HCT116 (cell line): ENCODE data around the gene FNBP1. TPM values are rescaled to one million over a fixed set of nuclear protein-coding genes. Genes with fewer than 3 reads are reported as not detected.

Experiments used
- ATAC-seq: fragments of 200-7000 bp; cut with Tn5 transposase; 2 replicates; pipeline ENCODE4 v1.9.1; 2020; ENCODE audit warnings: mild to moderate bottlenecking, moderate library complexity
- BruUV-seq: library from RNA; stranded (reverse); fragments of 400-500 nt; replicated peaks from 2 replicates; lab custom pipeline; 2021; lab: Mats Ljungman, UMichigan
- CTCF ChIA-PET: fragments of 300-600 bp; sonication (Branson Sonifier 250); formaldehyde crosslinking; loops from one replicate; lab custom pipeline; 2021; ENCODE audit warnings: antibody characterized with exemption; lab: Charles Lee
- POLR2A ChIA-PET: fragments of 300-600, 350-600 bp; sonication (Branson Sonifier 250); formaldehyde crosslinking; loops from one replicate; lab custom pipeline; 2021; ENCODE audit warnings: antibody characterized with exemption; lab: Charles Lee
- RAD21 ChIA-PET, 2 experiments: fragments of 300-600 bp; sonication (Branson Sonifier 250); formaldehyde crosslinking; loops; one replicate each; lab custom pipeline; 2023; ENCODE audit warnings: low total read pairs in 2 of 2; ENCODE audit not compliant: uncharacterized antibody in 2 of 2, unreplicated experiment in 2 of 2, low non-redundant PET in 1 of 2; lab: Charles Lee
- DNase-seq: peaks from one replicate; pipeline ENCODE4 v3.0.0-alpha.2; 2010; ENCODE audit warnings: low read depth, low spot score
- H2AFZ ChIP-seq: fragments of 200-600 bp; shearing (Covaris generic), sonication (generic); 2 replicates; pipeline ENCODE4 v1.6.1; 2017; ENCODE audit warnings: low read depth, mixed run types, mixed read lengths, antibody characterized with exemption, low read length; ENCODE audit not compliant: poor library complexity, severe bottlenecking
- H3K27ac ChIP-seq: 2 replicates; pipeline ENCODE4 v1.5.1; 2012; ENCODE audit warnings: low read depth, low read length
- H3K27me3 ChIP-seq: fragments of 200-600 bp; sonication (generic); 2 replicates; pipeline ENCODE4 v1.6.1; 2016; ENCODE audit warnings: mixed run types, low read length, mixed read lengths; ENCODE audit not compliant: insufficient read depth
- H3K36me3 ChIP-seq, 2 experiments: fragments of 200-500 bp in 1 of 2; fragments of 200-600 bp in 1 of 2; sonication (Bioruptor generic) in 1 of 2; sonication (generic) in 1 of 2; 2 replicates each; pipeline versions ENCODE4 v1.5.1 to v1.6.1; 2014 to 2016; ENCODE audit warnings: low read length in 2 of 2, inconsistent platforms in 1 of 2, mixed read lengths in 1 of 2, mixed run types in 1 of 2; ENCODE audit not compliant: insufficient read depth in 2 of 2, control insufficient read depth in 1 of 2
- H3K4me1 ChIP-seq, 2 experiments: fragments of 200-600 bp in 1 of 2; sonication (generic) in 1 of 2; 2 replicates each; pipeline versions ENCODE4 v1.5.1 to v1.6.1; 2012 to 2017; ENCODE audit warnings: low read length in 2 of 2, inconsistent platforms in 1 of 2, mild to moderate bottlenecking in 1 of 2, mixed read lengths in 1 of 2, mixed run types in 1 of 2, moderate library complexity in 1 of 2; ENCODE audit not compliant: insufficient read depth in 2 of 2, control insufficient read depth in 1 of 2
- H3K4me2 ChIP-seq: fragments of 200-600 bp; sonication (generic); 2 replicates; pipeline ENCODE4 v1.6.1; 2017; ENCODE audit warnings: mixed run types, low read length, mixed read lengths
- H3K4me3 ChIP-seq, 2 experiments: fragments of 200-600 bp in 1 of 2; sonication (generic) in 1 of 2; replicated peaks in 1 of 2; 2 replicates each; pipeline ENCODE4 v1.5.1; 2011 to 2016; ENCODE audit warnings: low read length in 2 of 2, control low read depth in 1 of 2, low read depth in 1 of 2, mild to moderate bottlenecking in 1 of 2, mixed read lengths in 1 of 2, mixed run types in 1 of 2
- H3K79me2 ChIP-seq: fragments of 200-600 bp; sonication (generic); 2 replicates; pipeline ENCODE4 v1.6.1; 2017; ENCODE audit warnings: mild to moderate bottlenecking, mixed run types, low read length, moderate library complexity, mixed read lengths; ENCODE audit not compliant: insufficient read depth
- H3K9ac ChIP-seq: fragments of 200-600 bp; sonication (generic); 2 replicates; pipeline ENCODE4 v1.6.1; 2016; ENCODE audit warnings: low read length, mixed read lengths
- H3K9me2 ChIP-seq: fragments of 200-600 bp; sonication (generic), shearing (Covaris generic); 2 replicates; pipeline ENCODE4 v1.6.1; 2017; ENCODE audit warnings: mixed run types, mild to moderate bottlenecking, moderate library complexity; ENCODE audit not compliant: insufficient read depth
- H3K9me3 ChIP-seq, 2 experiments: fragments of 200-500 bp in 1 of 2; fragments of 200-600 bp in 1 of 2; sonication (Bioruptor generic) in 1 of 2; sonication (generic) in 1 of 2; 2 replicates each; pipeline ENCODE4 v1.6.1; 2014 to 2017; ENCODE audit warnings: low read length in 2 of 2, mixed read lengths in 2 of 2, inconsistent platforms in 1 of 2, low read depth in 1 of 2, mild to moderate bottlenecking in 1 of 2, mixed run types in 1 of 2, moderate library complexity in 1 of 2; ENCODE audit not compliant: control insufficient read depth in 1 of 2, insufficient read depth in 1 of 2
- H4K20me1 ChIP-seq: fragments of 200-600 bp; sonication (generic), shearing (Covaris generic); 2 replicates; pipeline ENCODE4 v1.6.1; 2017; ENCODE audit warnings: mixed run types, mild to moderate bottlenecking, moderate library complexity; ENCODE audit not compliant: insufficient read depth
- CBX3 ChIP-seq: IDR thresholded peaks from 2 replicates; pipeline ENCODE4 v1.6.1; 2012; ENCODE audit warnings: low read depth
- CEBPB ChIP-seq: IDR thresholded peaks from 2 replicates; pipeline ENCODE4 v1.6.1; 2012; ENCODE audit warnings: low read depth
- CTCF ChIP-seq, 3 experiments: fragments of 200-600 bp in 1 of 3; sonication (generic) in 1 of 3; IDR thresholded peaks in 2 of 3; conservative IDR thresholded peaks in 1 of 3; 2 replicates each; pipeline ENCODE4 v1.5.1; 2012 to 2017; ENCODE audit warnings: low read depth in 2 of 3, low read length in 2 of 3, antibody characterized with exemption in 1 of 3, borderline replicate concordance in 1 of 3, control low read depth in 1 of 3, mild to moderate bottlenecking in 1 of 3, mixed read lengths in 1 of 3, mixed run types in 1 of 3, moderate library complexity in 1 of 3; ENCODE audit not compliant: insufficient read depth in 1 of 3
- EGR1 ChIP-seq: IDR thresholded peaks from 2 replicates; pipeline ENCODE4 v1.6.1; 2012; ENCODE audit warnings: low read depth
- ELF1 ChIP-seq: IDR thresholded peaks from 2 replicates; pipeline ENCODE4 v1.6.1; 2012; ENCODE audit warnings: low read depth, borderline replicate concordance
- EZH2 ChIP-seq: fragments of 200-600 bp; sonication (generic); IDR thresholded peaks from 2 replicates; pipeline ENCODE4 v1.6.1; 2017; ENCODE audit warnings: antibody characterized with exemption, mixed run types
- FOSL1 ChIP-seq: IDR thresholded peaks from 2 replicates; pipeline ENCODE4 v1.6.1; 2012; ENCODE audit warnings: low read depth
- MAX ChIP-seq: IDR thresholded peaks from 2 replicates; pipeline ENCODE4 v1.6.1; 2012
- POLR2A ChIP-seq: IDR thresholded peaks from 2 replicates; pipeline ENCODE4 v1.7.0; 2011; ENCODE audit warnings: borderline replicate concordance; ENCODE audit not compliant: insufficient read depth, insufficient read length; ENCODE audit errors: extremely low read depth
- POLR2AphosphoS5 ChIP-seq: IDR thresholded peaks from 2 replicates; pipeline ENCODE4 v1.6.1; 2011; ENCODE audit warnings: mild to moderate bottlenecking, low read depth, low read length, moderate library complexity
- RAD21 ChIP-seq: IDR thresholded peaks from 2 replicates; pipeline ENCODE4 v1.6.1; 2012; ENCODE audit warnings: low read depth, mild to moderate bottlenecking
- REST ChIP-seq: IDR thresholded peaks from 2 replicates; pipeline ENCODE4 v1.6.1; 2012; ENCODE audit warnings: low read depth
- SIN3A ChIP-seq: IDR thresholded peaks from 2 replicates; pipeline ENCODE4 v1.6.1; 2012; ENCODE audit warnings: low read depth
- SP1 ChIP-seq: IDR thresholded peaks from 2 replicates; pipeline ENCODE4 v1.6.1; 2012; ENCODE audit warnings: low read depth
- SRF ChIP-seq: IDR thresholded peaks from 2 replicates; pipeline ENCODE4 v1.6.1; 2012; ENCODE audit warnings: low read depth
- TCF7L2 ChIP-seq: IDR thresholded peaks from 2 replicates; pipeline ENCODE4 v1.7.0; 2011; ENCODE audit warnings: borderline replicate concordance, inconsistent platforms; ENCODE audit not compliant: insufficient read depth, insufficient read length; ENCODE audit errors: extremely low read depth
- YY1 ChIP-seq: IDR thresholded peaks from 2 replicates; pipeline ENCODE4 v1.6.1; 2011; ENCODE audit warnings: low read length, low read depth, moderate library complexity, mild to moderate bottlenecking; ENCODE audit not compliant: insufficient replicate concordance; ENCODE audit errors: extremely low read depth
- ZBTB33 ChIP-seq: IDR thresholded peaks from 2 replicates; pipeline ENCODE4 v1.6.1; 2011; ENCODE audit warnings: mild to moderate bottlenecking, low read length, moderate library complexity; ENCODE audit not compliant: insufficient replicate concordance; ENCODE audit errors: extremely low read depth
- ZFX ChIP-seq: fragments of 450-650 bp; IDR thresholded peaks from 2 replicates; pipeline ENCODE4 v1.6.1; 2017
- ZNF274 ChIP-seq: fragments of 200-500 bp; sonication (Bioruptor generic); IDR thresholded peaks from 2 replicates; pipeline ENCODE4 v1.6.1; 2014; ENCODE audit warnings: mild to moderate bottlenecking, low read depth, low read length, inconsistent platforms
- intact Hi-C: fragments of 100-400 bp; cut with micrococcal nuclease; formaldehyde crosslinking; loops from 2 replicates; pipeline ENCODE4 v1.10.0; 2022
- total RNA-seq: library from RNA; stranded (reverse); gene quantifications from one replicate; pipeline ENCODE4 v1.2.1, GENCODE V29; 2021; ENCODE audit not compliant: unreplicated experiment

The FNBP1 gene
- total RNA-seq, 1 experiment from 2014 or later = 25.0 TPM

GRCh38 chr9:130013326-130013725 lies 29.7 kb downstream of the FNBP1 start:
- no peaks in the 10 kb centered on the region for H3K27me3 ChIP-seq
- peaks cover 0 to 4% of the 10 kb centered on the region in 2 experiments; a peak in 2 of 4 replicates for H3K9me3 ChIP-seq
- no peak overlapping the region for H3K4me2 ChIP-seq
- no peak overlapping the region for H3K9ac ChIP-seq
- H3K4me1 ChIP-seq = no peaks in the 10 kb centered on the region
- BruUV-seq = no TSS peak
- no peak overlapping the region for H3K4me3 ChIP-seq
- ChIA-PET CTCF (no interaction called here), POLR2A (no interaction called here), RAD21 (no interaction called here)
- no peaks in the 10 kb centered on the region for H3K9me2 ChIP-seq
- DNase-seq (no peak), ATAC-seq (no peak)
- H3K36me3 ChIP-seq = no peaks in the 10 kb centered on the region
- H2AFZ ChIP-seq = no peak overlapping the region
- H3K79me2 ChIP-seq = no peaks in the 10 kb centered on the region
- H4K20me1 ChIP-seq = no peaks in the 10 kb centered on the region
- no peak overlapping the region for H3K27ac ChIP-seq
- intact Hi-C loops = no loop called here
- TF ChIP-seq SIN3A = no peak
- no peak for TF ChIP-seq TCF7L2
- no peak for TF ChIP-seq ELF1
- TF ChIP-seq REST = no peak
- TF ChIP-seq CBX3 = no peak
- TF ChIP-seq ZFX = no peak
- no peak for TF ChIP-seq ZNF274
- no peak for TF ChIP-seq MAX
- TF ChIP-seq YY1 = no peak
- no peak for TF ChIP-seq POLR2A
- TF ChIP-seq CTCF (IDR thresholded peaks at IDR 0.05 in 2 of 3, conservative IDR thresholded peaks at IDR 0.05 in 1 of 3; ENCODE audit: borderline replicate concordance in 1 of 3, insufficient read depth in 1 of 3, low read depth in 2 of 3, low read length in 2 of 3) = no peak
- no peak for TF ChIP-seq POLR2AphosphoS5
- no peak for TF ChIP-seq RAD21
- TF ChIP-seq EZH2 = no peak
- no peak for TF ChIP-seq FOSL1
- no peak for TF ChIP-seq SRF
- TF ChIP-seq ZBTB33 = no peak
- TF ChIP-seq SP1 = no peak
- TF ChIP-seq EGR1 = no peak
- TF ChIP-seq CEBPB = no peak
